Type B pancreatic cell (in vitro differentiated cells): ENCODE data around the gene ANKS1B. TPM values are rescaled to one million over a fixed set of nuclear protein-coding genes. Genes with fewer than 3 reads are reported as not detected.
A peak's percentile ranks its signal among the peaks of the same experiment; 100 is the strongest.

Experiments
- DNase-seq: peaks from one replicate; pipeline ENCODE4 v3.0.0; 2021; ENCODE audit warnings: mixed read lengths; ENCODE audit not compliant: unreplicated experiment; ENCODE audit errors: extremely low spot score
- H3K27ac Mint-ChIP-seq: 2 replicates; pipeline ENCODE4 v1.8.0; 2021; ENCODE audit warnings: mild to moderate bottlenecking, mixed read lengths
- H3K27me3 Mint-ChIP-seq: 2 replicates; pipeline ENCODE4 v1.8.0; 2021; ENCODE audit warnings: mixed read lengths
- H3K36me3 Mint-ChIP-seq: 2 replicates; pipeline ENCODE4 v1.8.0; 2021; ENCODE audit warnings: mixed read lengths
- H3K4me1 Mint-ChIP-seq: one replicate; pipeline ENCODE4 v1.8.0; 2021; ENCODE audit warnings: mixed read lengths; ENCODE audit not compliant: unreplicated experiment
- H3K4me3 Mint-ChIP-seq: 2 replicates; pipeline ENCODE4 v1.8.0; 2021; ENCODE audit warnings: mild to moderate bottlenecking, mixed read lengths
- H3K9me3 Mint-ChIP-seq: 2 replicates; pipeline ENCODE4 v1.8.0; 2021; ENCODE audit warnings: mixed read lengths
- total RNA-seq: library from RNA; stranded (reverse); gene quantifications from 2 replicates; pipeline ENCODE4 v1.2.1, GENCODE V29; 2021; ENCODE audit warnings: low replicate concordance
- TF ChIP-seq, protein P1 (sequence below): fragments of 200-600 bp; sonication (generic); conservative IDR thresholded peaks from 2 replicates; pipeline ENCODE4 v1.5.0; 2021; ENCODE audit warnings: antibody characterized with exemption, mild to moderate bottlenecking

ANKS1B gene
- total RNA-seq, 1 donor from 2014 or later = 4.7 TPM

DNA sequence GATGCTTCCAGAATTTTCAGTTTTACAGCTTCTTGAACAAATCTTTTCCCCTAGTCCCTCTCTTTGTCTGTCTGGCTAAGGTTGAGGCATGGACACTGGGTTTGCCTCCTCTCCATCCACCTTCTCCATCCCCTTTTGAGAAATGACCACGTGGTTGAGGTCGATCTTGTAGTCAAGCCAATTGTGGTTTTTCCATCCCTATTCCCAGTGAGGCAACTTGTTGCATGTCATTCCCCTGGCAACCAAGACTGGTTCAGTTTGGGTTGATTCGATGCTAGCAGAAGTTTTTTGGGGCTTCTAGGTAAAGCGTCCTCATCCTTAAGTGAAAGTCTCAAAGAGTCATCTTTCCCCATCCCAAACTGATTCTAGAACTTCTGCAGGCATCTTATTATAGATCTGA lies 1038.9 kb downstream of the ANKS1B start:
- H3K27ac Mint-ChIP-seq = no peak overlapping the region

GRCh38 chr12:98939926-98940325 lies 1044.8 kb downstream of the ANKS1B start:
- no peaks in the 10 kb centered on the region for H3K9me3 Mint-ChIP-seq
- H3K4me3 Mint-ChIP-seq = no peak overlapping the region
- TF ChIP-seq, protein P1, sequence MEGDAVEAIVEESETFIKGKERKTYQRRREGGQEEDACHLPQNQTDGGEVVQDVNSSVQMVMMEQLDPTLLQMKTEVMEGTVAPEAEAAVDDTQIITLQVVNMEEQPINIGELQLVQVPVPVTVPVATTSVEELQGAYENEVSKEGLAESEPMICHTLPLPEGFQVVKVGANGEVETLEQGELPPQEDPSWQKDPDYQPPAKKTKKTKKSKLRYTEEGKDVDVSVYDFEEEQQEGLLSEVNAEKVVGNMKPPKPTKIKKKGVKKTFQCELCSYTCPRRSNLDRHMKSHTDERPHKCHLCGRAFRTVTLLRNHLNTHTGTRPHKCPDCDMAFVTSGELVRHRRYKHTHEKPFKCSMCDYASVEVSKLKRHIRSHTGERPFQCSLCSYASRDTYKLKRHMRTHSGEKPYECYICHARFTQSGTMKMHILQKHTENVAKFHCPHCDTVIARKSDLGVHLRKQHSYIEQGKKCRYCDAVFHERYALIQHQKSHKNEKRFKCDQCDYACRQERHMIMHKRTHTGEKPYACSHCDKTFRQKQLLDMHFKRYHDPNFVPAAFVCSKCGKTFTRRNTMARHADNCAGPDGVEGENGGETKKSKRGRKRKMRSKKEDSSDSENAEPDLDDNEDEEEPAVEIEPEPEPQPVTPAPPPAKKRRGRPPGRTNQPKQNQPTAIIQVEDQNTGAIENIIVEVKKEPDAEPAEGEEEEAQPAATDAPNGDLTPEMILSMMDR = no peak
- peaks cover 12% of the 10 kb centered on the region for H3K27me3 Mint-ChIP-seq
- no peak overlapping the region for H3K27ac Mint-ChIP-seq
- DNase-seq = no peak
- H3K4me1 Mint-ChIP-seq = no peaks in the 10 kb centered on the region
- H3K36me3 Mint-ChIP-seq = no peaks in the 10 kb centered on the region

More for the DNA sequence above, 1038.9 kb downstream of the ANKS1B start:
- Mint-ChIP-seq H3K4me3 (no peak overlapping the region), H3K4me1 (no peaks in the 10 kb centered on the region), H3K36me3 (no peaks in the 10 kb centered on the region), H3K27me3 (peaks cover 12% of the 10 kb centered on the region), H3K9me3 (no peaks in the 10 kb centered on the region)
- TF ChIP-seq, protein P1 = no peak
- DNase-seq = no peak

- peaks cover 12% of the 10 kb centered on the region for H3K27me3 Mint-ChIP-seq
- no peak overlapping the region for H3K27ac Mint-ChIP-seq
- H3K36me3 Mint-ChIP-seq = no peaks in the 10 kb centered on the region
- TF ChIP-seq, protein P1 = peak; percentile 70
- no peak overlapping the region for H3K4me3 Mint-ChIP-seq
- H3K9me3 Mint-ChIP-seq = no peaks in the 10 kb centered on the region
- no peaks in the 10 kb centered on the region for H3K4me1 Mint-ChIP-seq
- DNase-seq = no peak
These were observed 1045.4 kb downstream of the ANKS1B start for GRCh38 chr12:98939350-98939749.

DNA sequence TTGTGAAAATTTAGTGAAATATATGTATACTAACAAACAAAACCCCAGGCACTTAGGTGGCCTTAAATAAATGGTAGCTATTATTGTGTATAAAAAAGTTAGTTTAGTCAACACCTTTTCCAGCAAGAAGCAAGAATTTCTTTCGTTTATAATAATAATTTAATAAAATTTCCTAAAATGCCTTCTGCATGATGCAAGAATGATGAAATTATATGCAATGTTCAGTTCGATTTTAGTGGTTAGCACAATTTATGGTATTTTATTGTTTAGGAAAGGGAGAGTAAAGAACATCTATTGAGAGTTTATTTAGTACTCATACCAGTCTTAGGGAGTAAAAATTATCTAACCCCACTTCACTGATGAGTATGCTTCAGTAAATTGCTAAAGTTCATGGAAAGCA lies 1048.9 kb downstream of the ANKS1B start:
- no peak overlapping the region for H3K27ac Mint-ChIP-seq
- no peak overlapping the region for H3K4me3 Mint-ChIP-seq
- DNase-seq = no peak
- no peaks in the 10 kb centered on the region for H3K36me3 Mint-ChIP-seq
- TF ChIP-seq, protein P1 = no peak
- no peaks in the 10 kb centered on the region for H3K4me1 Mint-ChIP-seq
- no peaks in the 10 kb centered on the region for H3K9me3 Mint-ChIP-seq
- H3K27me3 Mint-ChIP-seq = peaks cover 12% of the 10 kb centered on the region

DNA sequence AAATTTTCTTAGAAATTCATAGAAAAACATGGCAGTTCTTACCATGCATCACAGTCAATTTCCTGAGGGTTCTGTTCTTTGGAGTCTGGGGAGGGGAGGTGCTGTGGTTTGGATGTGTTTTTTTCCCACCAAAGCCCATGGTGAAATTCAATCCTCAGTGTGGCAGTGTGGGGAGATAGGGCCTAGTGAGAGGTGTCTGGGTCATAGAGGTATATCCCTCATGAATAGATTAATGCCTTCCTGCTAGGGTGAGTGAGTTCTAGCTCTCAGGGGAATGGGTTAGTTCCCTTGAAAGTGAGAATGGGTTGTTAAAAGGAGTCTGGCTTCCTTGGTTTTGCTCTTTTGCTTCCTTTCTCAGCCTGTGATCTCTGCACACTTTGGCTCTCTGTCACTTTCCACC lies 1061.9 kb downstream of the ANKS1B start:
- Mint-ChIP-seq H3K4me1 (no peaks in the 10 kb centered on the region), H3K4me3 (no peak overlapping the region), H3K27me3 (peaks cover 11% of the 10 kb centered on the region), H3K9me3 (no peaks in the 10 kb centered on the region), H3K27ac (no peak overlapping the region), H3K36me3 (no peaks in the 10 kb centered on the region)
- no peak for DNase-seq
- TF ChIP-seq, protein P1 = no peak

- no peak for DNase-seq
- no peak overlapping the region for H3K27ac Mint-ChIP-seq
- H3K27me3 Mint-ChIP-seq = peaks cover 12% of the 10 kb centered on the region
- H3K4me1 Mint-ChIP-seq = no peaks in the 10 kb centered on the region
- no peaks in the 10 kb centered on the region for H3K36me3 Mint-ChIP-seq
- H3K4me3 Mint-ChIP-seq = no peak overlapping the region
- H3K9me3 Mint-ChIP-seq = no peaks in the 10 kb centered on the region
- TF ChIP-seq, protein P1 = no peak
These were observed 1066.4 kb downstream of the ANKS1B start for GRCh38 chr12:98918176-98918863.
